Measurements from ENCODE around the gene HBZ.
"Not testable (repeated sequence)": the region's sequence is repeated elsewhere in the genome, so short reads cannot be mapped to it uniquely, and the experiment has no call there.

Gene HBZ

DNA sequence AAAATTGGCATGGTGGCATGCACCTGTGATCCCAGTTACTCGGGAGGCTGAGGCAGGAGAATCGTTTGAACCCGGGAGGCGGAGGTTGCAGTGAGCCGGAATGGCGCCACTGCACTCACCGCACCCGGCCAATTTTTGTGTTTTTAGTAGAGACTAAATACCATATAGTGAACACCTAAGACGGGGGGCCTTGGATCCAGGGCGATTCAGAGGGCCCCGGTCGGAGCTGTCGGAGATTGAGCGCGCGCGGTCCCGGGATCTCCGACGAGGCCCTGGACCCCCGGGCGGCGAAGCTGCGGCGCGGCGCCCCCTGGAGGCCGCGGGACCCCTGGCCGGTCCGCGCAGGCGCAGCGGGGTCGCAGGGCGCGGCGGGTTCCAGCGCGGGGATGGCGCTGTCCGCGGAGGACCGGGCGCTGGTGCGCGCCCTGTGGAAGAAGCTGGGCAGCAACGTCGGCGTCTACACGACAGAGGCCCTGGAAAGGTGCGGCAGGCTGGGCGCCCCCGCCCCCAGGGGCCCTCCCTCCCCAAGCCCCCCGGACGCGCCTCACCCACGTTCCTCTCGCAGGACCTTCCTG is 27.7 kb downstream of the HBZ start, which contains the start of gene HBQ1:
HBQ1 (plus strand) TSS at position 359 of the 575 bp plus-strand sequence; CDS start at position 387, 28 bp downstream.
- peak; percentile 25 for DNase-seq

DNA sequence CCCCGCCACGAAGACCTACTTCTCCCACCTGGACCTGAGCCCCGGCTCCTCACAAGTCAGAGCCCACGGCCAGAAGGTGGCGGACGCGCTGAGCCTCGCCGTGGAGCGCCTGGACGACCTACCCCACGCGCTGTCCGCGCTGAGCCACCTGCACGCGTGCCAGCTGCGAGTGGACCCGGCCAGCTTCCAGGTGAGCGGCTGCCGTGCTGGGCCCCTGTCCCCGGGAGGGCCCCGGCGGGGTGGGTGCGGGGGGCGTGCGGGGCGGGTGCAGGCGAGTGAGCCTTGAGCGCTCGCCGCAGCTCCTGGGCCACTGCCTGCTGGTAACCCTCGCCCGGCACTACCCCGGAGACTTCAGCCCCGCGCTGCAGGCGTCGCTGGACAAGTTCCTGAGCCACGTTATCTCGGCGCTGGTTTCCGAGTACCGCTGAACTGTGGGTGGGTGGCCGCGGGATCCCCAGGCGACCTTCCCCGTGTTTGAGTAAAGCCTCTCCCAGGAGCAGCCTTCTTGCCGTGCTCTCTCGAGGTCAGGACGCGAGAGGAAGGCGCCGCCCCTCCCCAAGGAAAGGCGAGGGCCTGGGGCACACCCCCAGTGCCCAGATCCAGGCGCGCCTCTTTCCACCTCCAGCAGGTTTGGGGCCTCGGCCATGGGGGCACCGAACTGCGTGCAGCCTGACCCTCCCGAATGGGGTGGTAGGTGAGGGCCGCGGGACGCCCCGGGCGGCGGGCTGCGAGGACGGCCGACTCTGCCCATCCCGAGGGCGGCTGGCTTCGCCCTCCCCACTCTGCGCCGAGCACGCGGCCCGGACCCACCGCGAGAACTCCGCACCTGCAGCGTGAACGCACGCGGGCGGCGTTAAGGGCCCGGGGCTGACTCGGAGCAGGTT is 28.5 kb downstream of the HBZ start:
- peak; percentile 64 for DNase-seq

DNA sequence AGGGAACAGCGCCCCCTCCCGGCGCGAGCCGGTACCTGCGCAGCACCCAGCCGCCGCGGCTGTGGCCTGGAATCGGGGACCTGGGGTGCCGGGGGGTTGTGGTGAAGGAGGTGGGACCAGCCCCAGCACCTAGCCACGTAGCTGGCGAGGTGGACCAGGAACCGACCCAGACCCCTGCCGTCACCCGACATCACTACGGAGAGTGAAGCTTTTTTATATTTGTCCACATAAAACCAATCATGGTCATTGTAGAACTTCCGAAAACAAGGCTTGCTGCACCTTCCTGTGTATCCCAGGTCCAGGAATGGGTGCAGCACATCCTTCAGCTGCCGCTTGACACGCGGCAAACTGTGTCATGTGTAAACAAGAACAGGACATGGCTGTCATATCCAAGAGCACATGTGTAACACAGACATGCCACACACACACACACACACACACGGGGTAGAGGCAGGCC is 29.1 kb downstream of the HBZ start:
- DNase-seq: no peak

DNA sequence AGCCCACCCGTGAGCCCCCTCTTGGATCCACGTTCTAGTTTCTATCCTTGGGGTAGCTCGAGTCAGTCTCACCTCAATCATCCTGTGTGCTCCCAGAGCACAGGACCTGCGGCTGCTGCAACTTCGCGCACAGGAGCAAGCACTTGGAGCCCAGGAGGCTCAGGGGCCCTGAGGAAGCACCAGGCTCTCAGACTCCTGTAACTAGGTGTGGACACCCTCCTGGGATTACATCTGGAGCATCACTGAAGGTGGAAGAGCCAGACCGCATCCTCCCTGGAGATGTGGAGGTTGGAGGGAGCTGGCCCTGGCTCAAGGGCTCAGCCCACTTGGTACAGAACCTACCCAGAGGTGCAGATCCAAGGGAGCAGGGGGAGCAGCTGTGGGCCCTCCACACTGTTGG is 30.6 kb downstream of the HBZ start:
- DNase-seq: no peak

DNA sequence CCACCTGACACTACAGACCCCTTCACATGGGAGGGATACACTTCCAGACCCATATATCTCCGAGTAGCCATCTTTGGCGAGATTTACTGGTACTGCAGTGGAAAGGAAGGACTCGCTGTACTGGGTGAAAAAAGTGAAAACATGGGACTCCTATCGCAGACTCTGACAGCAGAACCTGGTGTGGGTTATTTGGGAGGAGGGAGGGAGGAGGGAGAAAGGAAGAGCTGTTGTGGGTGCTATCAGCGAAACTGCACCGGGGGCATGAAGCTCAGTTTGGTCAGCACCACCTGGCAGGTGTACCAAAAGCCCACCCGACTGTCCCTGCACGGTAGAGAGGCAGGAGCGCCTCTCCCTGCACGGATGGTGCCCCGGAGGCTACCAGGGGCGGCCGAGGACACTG is 32.8 kb downstream of the HBZ start:
- DNase-seq: no peak

DNA sequence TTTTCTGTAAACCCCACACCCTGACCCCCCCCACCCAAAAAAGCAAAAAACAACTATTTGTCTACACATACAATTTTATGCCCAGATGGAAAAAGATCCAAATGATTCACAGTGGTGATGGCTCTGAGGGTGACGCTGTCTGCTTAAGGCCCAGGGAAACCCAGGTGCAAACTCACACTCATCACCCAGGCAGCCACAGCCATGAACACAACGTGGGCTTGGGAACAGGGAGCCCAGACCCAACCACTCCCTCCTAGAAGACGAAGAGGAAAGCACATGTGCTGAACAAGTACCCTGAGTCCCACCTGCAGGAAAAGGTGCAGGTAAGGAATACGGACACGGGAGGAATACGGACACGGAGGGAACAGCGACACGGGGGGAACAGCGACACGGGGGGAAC is 33.2 kb downstream of the HBZ start:
- no peak for DNase-seq

DNA sequence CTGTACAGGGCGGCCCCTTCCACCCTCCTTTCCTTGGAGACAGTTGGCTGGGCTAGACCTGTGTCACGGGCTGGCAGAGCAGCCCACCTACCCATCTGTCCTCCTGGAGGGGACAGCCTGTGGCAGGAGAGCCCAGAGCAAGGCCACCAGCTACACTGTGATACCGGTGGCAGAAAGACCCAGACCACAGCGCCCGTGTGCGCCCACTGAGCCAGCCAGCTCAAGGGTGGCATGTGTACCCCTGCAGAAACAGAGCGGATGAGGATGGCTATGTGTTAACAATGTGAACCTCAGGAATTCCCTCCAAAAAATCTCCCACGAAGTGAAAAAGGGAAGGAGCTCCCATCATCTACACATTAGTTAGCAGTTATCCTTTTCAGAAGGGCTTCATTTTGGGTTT is 34.9 kb downstream of the HBZ start:
- no peak for DNase-seq

DNA sequence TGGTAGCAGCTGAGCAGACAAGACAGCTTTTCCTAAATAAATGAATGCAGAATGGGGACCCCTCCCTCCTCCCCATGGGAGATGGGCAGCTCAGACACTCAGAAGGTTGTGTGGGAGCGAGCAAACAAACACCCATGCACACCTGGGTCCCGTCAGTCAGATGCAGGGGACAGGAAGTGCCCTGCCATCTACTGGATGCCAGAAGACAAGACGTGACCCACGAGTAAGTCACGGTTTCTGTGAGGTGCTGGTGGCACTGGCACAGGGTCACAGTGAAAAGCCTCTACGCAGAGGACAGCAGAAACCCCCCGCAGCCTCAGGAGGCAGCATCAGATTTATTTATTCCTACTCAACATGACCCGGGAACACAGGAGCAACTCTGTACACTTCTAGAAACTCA is 36.2 kb downstream of the HBZ start:
- DNase-seq: no peak

DNA sequence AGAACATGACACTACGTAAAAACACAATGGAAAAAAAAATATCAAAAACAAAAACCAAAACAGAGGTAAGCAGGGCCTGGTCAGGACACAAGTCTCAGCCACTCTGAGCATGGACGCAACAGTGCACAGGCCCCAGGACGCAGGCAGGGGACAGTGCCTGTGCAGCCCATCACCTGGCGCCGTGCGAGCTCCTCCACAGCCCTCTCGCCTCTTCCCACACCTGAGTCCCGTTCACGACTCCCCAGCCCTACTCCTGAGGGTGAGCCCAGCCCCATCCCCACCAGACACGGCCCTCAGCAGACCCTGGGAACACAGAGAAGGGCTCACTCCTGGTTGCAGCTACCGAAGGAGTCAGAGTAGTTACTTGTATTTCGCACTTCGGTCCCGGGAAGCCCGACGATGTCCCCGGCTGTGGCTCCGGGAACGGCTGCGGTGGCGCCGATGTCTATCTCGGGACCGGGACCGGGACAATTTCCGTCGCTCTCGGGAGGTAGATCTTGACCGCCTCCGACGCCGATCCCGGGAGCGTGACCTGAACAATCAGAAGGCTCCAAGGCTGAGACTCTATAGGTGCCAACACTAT is 37.3 kb downstream of the HBZ start:
- no peak for DNase-seq

DNA sequence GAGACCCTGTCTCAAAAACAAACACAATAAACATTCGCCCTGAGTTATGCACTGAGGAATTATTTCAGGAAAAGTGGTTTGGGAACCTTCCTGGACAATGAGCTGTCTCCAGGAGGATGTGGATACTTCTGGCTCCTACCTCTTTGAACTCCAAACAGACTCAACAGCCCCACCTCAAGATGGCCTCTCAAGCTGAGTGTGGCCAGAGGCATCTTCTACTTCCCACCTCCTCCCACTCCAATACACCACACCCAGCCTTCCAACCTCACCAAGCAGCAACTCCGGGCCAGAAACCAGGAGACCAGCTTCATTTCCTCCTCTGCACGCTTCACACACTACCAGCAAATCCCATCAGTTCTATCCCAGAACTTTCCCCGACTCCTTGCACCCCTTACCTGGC is 39.4 kb downstream of the HBZ start:
- DNase-seq: no peak

DNA sequence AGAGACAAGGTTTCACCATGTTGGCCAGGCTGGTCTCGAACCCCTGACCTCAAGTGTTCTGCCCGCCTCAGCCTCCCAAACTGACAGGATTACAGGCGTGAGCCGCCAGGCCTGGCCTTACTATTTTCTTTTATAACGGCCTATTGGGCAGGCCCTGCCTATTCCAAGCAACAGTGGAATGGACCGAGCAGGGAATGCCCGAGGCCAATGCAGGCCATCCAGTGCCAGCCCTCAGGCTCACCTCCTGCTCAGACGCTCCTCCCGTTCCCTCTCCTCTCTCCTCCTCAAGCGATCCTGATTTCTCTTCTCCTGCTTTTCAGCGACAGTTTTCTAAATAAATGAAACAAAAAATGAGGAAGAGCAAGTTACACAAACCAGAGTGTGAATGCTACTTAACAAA is 40.2 kb downstream of the HBZ start:
- DNase-seq: no peak

DNA sequence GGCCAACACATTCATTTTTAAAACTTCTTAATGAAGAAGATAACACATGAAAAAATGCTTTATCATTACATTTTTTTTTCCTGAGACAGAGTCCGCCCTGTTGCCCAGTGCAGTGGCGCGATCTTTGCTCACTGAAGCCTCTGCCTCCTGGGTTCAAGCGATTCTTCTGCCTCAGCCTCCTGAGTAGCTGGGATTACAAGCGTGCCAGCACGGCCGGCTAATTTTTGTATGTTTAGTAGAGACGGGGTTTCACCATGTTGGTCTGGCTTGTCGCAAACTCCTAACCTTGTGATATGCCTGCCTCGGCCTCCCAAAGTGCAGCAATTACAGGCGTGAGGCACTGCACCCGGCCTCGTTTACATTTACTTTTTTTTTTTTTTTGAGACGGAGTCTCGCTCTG is 41.0 kb downstream of the HBZ start:
- DNase-seq: no peak

DNA sequence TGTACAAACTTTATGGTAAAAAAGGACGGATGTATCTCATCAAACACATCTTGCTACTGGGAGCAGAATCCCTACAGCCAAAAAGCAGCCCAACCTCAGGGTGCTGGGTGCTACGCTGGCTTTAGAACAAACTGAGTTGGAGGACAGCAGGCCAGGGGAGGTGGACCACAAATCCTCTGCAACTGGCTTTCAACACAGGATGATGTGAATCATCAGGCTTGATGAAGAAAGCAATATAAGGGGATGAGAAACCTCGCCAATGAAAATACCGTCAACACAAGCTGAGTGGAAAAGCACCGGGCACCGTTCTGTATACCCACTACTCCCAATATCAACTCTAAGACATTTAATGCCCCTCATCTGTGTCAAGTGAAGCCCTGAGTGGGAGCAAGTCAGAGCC is 42.1 kb downstream of the HBZ start:
- no peak for DNase-seq

DNA sequence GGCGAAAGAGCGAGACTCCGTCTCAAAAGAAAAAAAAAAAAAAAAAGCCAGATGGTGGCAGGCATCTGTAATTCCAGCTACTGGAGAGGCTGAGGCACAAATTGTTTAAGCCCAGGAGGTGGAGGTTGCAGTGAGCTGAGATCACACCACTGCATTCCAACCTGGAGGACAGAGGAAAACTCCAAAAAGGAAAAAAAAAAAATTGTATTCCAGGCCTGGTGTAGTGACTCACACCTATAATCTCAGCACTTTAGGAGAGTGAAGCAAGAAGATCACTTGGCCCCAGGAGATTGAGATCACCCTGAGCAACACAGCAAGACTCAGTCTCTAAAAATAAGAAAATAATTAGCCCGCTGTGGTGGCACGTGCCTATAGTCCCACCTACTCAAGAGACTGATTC is 47.9 kb downstream of the HBZ start:
- peak; percentile 50 for DNase-seq

DNA sequence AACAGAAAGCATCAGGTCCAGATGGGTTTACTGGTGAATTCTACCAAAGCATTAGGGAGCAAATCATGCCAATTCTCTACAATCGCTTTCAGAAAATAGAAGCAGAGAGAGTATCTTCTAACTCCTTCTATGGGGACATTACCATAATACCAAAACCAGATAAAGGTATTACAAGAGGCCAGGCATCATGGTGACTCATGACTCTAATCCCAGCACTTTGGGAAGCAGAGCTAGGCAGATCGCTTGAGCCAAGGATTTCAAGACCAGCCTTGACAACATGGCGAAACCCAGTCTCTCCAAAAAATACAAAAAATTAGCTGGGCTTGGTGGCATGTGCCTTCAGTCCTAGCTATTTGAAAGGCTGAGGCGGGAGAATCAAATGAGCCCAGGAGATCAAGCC is 50.8 kb downstream of the HBZ start:
- DNase-seq: no peak

DNA sequence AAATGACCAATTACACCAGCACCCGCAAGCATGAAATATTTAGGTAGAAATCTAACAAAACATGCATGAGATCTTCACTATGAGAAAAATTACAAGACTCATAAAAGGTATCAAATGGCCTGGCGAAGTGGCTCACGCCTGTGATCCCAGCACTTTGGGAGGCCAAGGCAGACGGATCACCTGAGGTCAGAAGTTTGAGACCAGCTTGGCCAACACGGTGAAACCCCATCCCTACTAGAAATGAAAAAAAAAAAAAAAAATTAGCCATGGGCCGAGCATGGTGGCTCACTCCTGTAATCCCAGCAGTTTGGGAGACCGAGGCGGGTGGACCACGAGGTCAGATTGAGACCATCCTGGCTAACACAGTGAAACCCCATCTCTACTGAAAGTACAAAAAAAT is 51.6 kb downstream of the HBZ start:
- not testable (repeated sequence) for DNase-seq

Data from fibroblast of skin of abdomen (primary cell).